Tibial artery (tissue), 4 donors: ENCODE results near the gene MYDGF.

Experiments
- DNase-seq, 2 donors: peaks; one replicate each; pipeline ENCODE4 v3.0.0-alpha.2; 2019
- H3K27ac ChIP-seq, 2 donors: fragments of 200-600 bp; sonication (generic) in 1 of 2; 1 replicate in 1 of 2; 2 replicates in 1 of 2; pipeline ENCODE4 v1.5.1; 2018 to 2019; ENCODE audit warnings: mild to moderate bottlenecking in 1 of 2
- H3K27me3 ChIP-seq, 2 donors: fragments of 200-600 bp; sonication (generic) in 1 of 2; one replicate each; pipeline versions ENCODE4 v1.5.1 to v1.6.0; 2016 to 2019
- H3K36me3 ChIP-seq, 3 donors: fragments of 200-600 bp; sonication (generic) in 2 of 3; one replicate each; pipeline ENCODE4 v1.5.1; 2016 to 2019; ENCODE audit warnings: mild to moderate bottlenecking in 2 of 3
- H3K4me1 ChIP-seq, 4 donors: fragments of 200-600 bp; sonication (generic) in 2 of 4; 1 replicate in 3 of 4; 2 replicates in 1 of 4; pipeline ENCODE4 v1.5.1; 2016 to 2019
- H3K4me3 ChIP-seq, 2 donors: fragments of 200-600 bp; sonication (generic) in 1 of 2; 1 replicate in 1 of 2; 2 replicates in 1 of 2; pipeline ENCODE4 v1.5.1; 2018 to 2019; ENCODE audit warnings: mild to moderate bottlenecking in 2 of 2
- H3K9me3 ChIP-seq, 3 donors: fragments of 200-600 bp; sonication (generic) in 1 of 3; one replicate each; pipeline ENCODE4 v1.5.1; 2016 to 2019
- intact Hi-C: fragments of 100-400 bp; cut with DNase I; formaldehyde crosslinking; loops from one replicate; pipeline ENCODE4 v1.15.0; 2023; ENCODE audit warnings: low total_unique reads
- TF ChIP-seq, protein P1 (sequence below), 2 experiments: fragments of 200-600 bp in 1 of 2; fragments of 450-650 bp in 1 of 2; IDR thresholded peaks; one replicate each; pipeline ENCODE4 v1.5.1; 2017 to 2019; ENCODE audit warnings: antibody characterized with exemption in 2 of 2, mild to moderate bottlenecking in 1 of 2, moderate library complexity in 1 of 2

MYDGF gene

DNA sequence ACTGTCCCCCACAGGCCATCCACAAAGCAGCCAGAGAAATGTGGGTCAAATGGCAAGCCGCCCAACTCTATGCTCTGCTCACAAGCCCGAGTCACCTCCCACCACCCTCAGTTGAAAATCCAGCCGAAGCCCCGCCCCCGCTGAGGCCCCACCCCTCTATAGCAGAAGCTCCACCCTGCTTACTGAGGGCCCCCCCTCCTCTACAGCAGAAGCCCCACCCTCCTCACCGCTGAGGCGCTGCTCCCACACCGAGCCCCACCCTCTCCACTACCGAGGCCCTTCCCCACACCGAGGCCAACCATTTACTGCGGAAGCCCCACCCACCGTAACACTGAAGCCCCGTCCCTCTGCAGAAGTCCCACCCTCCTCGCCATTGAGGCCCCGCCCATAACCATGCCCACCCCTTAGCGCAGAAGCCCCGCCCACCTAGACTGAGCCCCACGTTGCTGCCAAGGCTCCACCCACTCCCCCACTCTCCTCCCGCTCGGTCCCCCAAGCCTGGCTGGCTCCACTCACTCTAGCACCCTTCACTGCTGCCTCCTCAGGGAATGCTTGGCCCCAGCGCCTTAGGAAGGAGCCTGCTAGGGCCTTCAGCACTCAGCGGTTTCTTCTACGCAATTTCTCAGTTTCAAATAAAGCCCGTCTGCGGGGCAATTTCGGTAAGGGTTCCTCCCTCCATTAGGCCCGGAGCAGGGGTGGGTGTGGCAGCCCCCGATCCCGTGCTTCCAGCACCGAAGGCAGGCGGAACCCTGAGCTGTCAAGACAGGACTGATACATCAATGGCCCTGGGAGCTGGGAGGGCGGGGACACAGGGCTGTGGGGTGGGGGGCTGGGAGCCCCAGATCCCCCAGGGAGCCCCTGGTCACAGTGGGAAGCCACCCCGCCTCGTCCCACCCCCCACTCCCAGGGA lies 9.0 kb upstream of the MYDGF start:
- H3K4me1 ChIP-seq, result no peaks in the 10 kb centered on the region
- no peaks in the 10 kb centered on the region for H3K27me3 ChIP-seq
- intact Hi-C loops, result no loop called here
- H3K36me3 ChIP-seq, result peaks cover 53 to 97% (median 71%) of the 10 kb centered on the region in 3 donors
- H3K27ac ChIP-seq, result no peak overlapping the region
- no peaks in the 10 kb centered on the region for H3K9me3 ChIP-seq
- no peak overlapping the region for H3K4me3 ChIP-seq
- TF ChIP-seq, protein P1, sequence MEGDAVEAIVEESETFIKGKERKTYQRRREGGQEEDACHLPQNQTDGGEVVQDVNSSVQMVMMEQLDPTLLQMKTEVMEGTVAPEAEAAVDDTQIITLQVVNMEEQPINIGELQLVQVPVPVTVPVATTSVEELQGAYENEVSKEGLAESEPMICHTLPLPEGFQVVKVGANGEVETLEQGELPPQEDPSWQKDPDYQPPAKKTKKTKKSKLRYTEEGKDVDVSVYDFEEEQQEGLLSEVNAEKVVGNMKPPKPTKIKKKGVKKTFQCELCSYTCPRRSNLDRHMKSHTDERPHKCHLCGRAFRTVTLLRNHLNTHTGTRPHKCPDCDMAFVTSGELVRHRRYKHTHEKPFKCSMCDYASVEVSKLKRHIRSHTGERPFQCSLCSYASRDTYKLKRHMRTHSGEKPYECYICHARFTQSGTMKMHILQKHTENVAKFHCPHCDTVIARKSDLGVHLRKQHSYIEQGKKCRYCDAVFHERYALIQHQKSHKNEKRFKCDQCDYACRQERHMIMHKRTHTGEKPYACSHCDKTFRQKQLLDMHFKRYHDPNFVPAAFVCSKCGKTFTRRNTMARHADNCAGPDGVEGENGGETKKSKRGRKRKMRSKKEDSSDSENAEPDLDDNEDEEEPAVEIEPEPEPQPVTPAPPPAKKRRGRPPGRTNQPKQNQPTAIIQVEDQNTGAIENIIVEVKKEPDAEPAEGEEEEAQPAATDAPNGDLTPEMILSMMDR (IDR thresholded peaks at IDR 0.05), result no peak
- DNase-seq, result no peak

DNA sequence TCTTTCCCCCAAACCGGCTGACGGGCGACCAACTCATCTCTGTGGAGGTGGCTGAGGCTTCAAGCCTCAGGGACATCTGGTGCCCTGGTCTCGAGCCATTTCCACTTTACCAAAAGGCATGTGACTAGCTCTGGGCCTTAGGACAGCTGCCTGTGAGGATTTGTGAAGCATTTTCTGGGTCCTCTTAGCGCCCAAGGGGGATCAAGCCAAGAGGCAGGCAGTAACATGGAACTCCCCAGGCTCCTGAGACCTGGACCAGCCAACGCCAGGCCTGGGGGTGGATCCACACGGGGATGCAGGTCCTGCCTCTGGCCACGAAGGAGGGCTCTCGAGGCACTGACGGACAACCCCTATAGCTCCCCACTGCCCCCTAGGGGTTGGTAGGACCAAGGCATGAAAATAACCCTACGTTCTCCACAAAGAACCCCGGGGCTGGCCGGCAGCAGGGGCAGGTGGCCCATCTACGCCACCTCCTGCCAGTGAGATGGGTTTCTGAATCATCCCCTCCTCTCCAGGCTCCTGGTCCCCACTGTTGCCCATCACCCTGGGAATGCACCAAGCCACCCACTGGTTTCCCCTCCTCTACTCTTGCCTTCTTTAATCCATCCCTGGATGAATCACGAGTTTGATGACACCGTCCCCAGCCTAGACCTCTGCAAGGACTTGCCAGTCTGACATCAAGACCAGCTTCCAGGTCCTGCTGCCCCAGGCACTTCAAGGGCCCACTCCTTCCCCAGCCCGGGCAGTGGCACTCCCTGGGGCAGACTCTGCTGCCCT lies 7.0 kb upstream of the MYDGF start:
- H3K9me3 ChIP-seq, result no peaks in the 10 kb centered on the region
- H3K4me3 ChIP-seq, result no peak overlapping the region
- intact Hi-C loops, result no loop called here
- no peak overlapping the region for H3K27ac ChIP-seq
- H3K4me1 ChIP-seq, result no peaks in the 10 kb centered on the region
- peaks cover 33 to 77% (median 51%) of the 10 kb centered on the region in 3 donors for H3K36me3 ChIP-seq
- no peaks in the 10 kb centered on the region for H3K27me3 ChIP-seq
- TF ChIP-seq, protein P1 (IDR thresholded peaks at IDR 0.05), result no peak
- DNase-seq, result no peak

DNA sequence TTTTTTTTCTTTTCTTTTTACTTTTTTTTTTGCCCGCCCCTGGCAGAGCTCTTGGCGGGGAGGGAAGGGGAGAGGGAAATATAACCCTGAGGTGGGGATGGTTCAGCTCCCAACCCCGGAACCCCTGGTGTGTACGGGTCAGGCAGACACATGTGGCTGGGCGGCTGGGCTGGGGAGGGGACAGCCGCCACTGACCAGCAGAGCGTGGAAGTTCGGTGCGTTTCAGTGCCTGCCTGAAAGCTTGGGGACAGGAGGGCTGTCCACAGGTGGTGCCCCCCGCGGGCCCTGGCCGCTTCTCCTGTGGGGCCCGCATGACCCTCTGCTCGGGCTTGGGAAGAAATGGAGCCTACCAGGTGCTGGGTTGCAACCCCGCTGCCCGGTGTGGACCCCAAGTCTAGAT lies 5.2 kb upstream of the MYDGF start:
- H3K27ac ChIP-seq, result no peak overlapping the region
- TF ChIP-seq, protein P1 (IDR thresholded peaks at IDR 0.05), result no peak
- H3K27me3 ChIP-seq, result no peaks in the 10 kb centered on the region
- no peak for DNase-seq
- H3K4me1 ChIP-seq, result peaks cover 0 to 10% (median 0%) of the 10 kb centered on the region in 4 donors
- no peaks in the 10 kb centered on the region for H3K9me3 ChIP-seq
- H3K4me3 ChIP-seq, result no peak overlapping the region
- H3K36me3 ChIP-seq, result peaks cover 18 to 62% (median 44%) of the 10 kb centered on the region in 3 donors
- intact Hi-C loops, result no loop called here

DNA sequence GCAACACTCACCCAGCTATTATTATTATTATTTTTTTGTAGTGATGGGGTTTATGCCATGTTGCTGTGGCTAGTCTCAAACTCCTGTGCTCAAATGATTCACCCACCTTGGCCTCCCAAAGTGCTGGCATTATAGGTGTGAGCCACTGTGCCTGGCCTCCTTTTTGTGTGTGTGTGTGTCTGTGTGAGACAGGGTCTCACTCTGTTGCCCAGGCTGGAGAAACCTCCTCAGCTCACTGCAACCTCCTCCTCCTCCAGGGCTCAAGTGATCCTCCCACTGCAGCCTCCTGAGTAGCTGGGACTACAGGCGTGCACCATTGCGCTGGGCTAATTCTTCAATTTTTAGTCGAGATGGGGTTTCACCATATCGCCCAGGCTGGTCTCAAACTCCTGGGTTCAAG lies 3.6 kb upstream of the MYDGF start:
- TF ChIP-seq, protein P1 (IDR thresholded peaks at IDR 0.05), result no peak
- peaks cover 0 to 21% (median 10%) of the 10 kb centered on the region in 4 donors for H3K4me1 ChIP-seq
- no peaks in the 10 kb centered on the region for H3K9me3 ChIP-seq
- intact Hi-C loops, result no loop called here
- H3K4me3 ChIP-seq, result no peak overlapping the region
- no peak overlapping the region for H3K27ac ChIP-seq
- DNase-seq, result no peak
- H3K27me3 ChIP-seq, result no peaks in the 10 kb centered on the region
- H3K36me3 ChIP-seq, result peaks cover 7 to 46% (median 32%) of the 10 kb centered on the region in 3 donors

DNA sequence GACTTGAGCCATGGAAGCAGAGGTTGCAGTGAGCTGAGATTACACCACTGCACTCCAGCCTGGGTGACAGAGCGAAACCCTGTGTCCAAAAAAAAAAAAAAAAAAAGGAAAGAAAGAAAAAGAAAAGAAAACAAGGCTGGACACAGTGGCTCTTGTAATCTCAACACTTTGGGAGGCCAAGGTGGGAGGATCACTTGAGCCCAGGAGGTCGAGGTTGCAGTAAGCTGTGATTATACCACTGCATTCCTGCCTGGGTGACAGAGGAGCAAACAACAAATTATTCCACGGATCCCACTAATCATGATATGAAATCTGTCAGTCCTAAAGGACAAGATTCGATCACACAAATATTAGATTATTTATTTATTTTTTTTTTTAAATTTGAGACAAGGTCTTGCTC lies 3.1 kb upstream of the MYDGF start:
- TF ChIP-seq, protein P1 (IDR thresholded peaks at IDR 0.05), result no peak

More for the DNA sequence above, 3.1 kb upstream of the MYDGF start:
- intact Hi-C loops, result no loop called here
- H3K27ac ChIP-seq, result no peak overlapping the region
- H3K9me3 ChIP-seq, result no peaks in the 10 kb centered on the region
- no peak overlapping the region for H3K4me3 ChIP-seq
- no peaks in the 10 kb centered on the region for H3K27me3 ChIP-seq
- H3K36me3 ChIP-seq, result peaks cover 7 to 42% (median 31%) of the 10 kb centered on the region in 3 donors
- DNase-seq, result no peak
- H3K4me1 ChIP-seq, result peaks cover 0 to 22% (median 10%) of the 10 kb centered on the region in 4 donors
